Fibroblast of the conjunctiva (primary cell): ENCODE measurements around the gene OR5H1.
"Not testable (repeated sequence)": the region's sequence is repeated elsewhere in the genome, so short reads cannot be mapped to it uniquely, and the experiment has no call there.

ENCODE experiments used
- DNase-seq: peaks from one replicate; pipeline ENCODE4 v3.0.0-alpha.2; 2010; ENCODE audit warnings: low read depth

The OR5H1 gene

GRCh38 chr3:98130421-98130820 lies at the start of gene OR5H1:
Gene OR5H1, plus strand, starts transcription at chr3:98130721. Its CDS starts 1,977 bp downstream, at chr3:98132698.
- DNase-seq: no peak

GRCh38 chr3:98086873-98087272 lies 43.6 kb upstream of the OR5H1 start, which contains the start of gene OR5AC2:
Gene OR5AC2, plus strand, starts transcription at chr3:98087173. Its CDS starts 0 bp downstream, at chr3:98087173.
- DNase-seq: no peak

GRCh38 chr3:98095882-98096281 lies 34.6 kb upstream of the OR5H1 start:
- DNase-seq: no peak

- no peak for DNase-seq
These were observed 30.7 kb upstream of the OR5H1 start for GRCh38 chr3:98099848-98100247.

GRCh38 chr3:98108162-98108561 lies 22.4 kb upstream of the OR5H1 start:
- no peak for DNase-seq

- DNase-seq: no peak
These were observed 20.5 kb upstream of the OR5H1 start for GRCh38 chr3:98109807-98110549.

- no peak for DNase-seq
These were observed 20.0 kb upstream of the OR5H1 start for GRCh38 chr3:98110550-98110908.

- no peak for DNase-seq
These were observed 16.3 kb upstream of the OR5H1 start for GRCh38 chr3:98114264-98114663.

- no peak for DNase-seq
These were observed 14.8 kb upstream of the OR5H1 start for GRCh38 chr3:98115717-98116116.

GRCh38 chr3:98136631-98137030 lies 6.1 kb downstream of the OR5H1 start:
- DNase-seq: no peak

GRCh38 chr3:98137826-98138557 lies 7.5 kb downstream of the OR5H1 start:
- not testable (repeated sequence) for DNase-seq

GRCh38 chr3:98140531-98140930 lies 10.0 kb downstream of the OR5H1 start:
- DNase-seq: no peak

- DNase-seq: no peak
These were observed 16.7 kb downstream of the OR5H1 start, which contains the start of gene OR5H14 for GRCh38 chr3:98147179-98147578. Gene OR5H14, plus strand, starts transcription at chr3:98147479. Its CDS starts 1,907 bp downstream, at chr3:98149386.

- DNase-seq: no peak
These were observed 18.2 kb downstream of the OR5H1 start for GRCh38 chr3:98148751-98149150.

- not testable (repeated sequence) for DNase-seq
These were observed 18.9 kb downstream of the OR5H1 start for GRCh38 chr3:98149456-98149855.

- no peak for DNase-seq
These were observed 20.7 kb downstream of the OR5H1 start for GRCh38 chr3:98151241-98151640.

- no peak for DNase-seq
These were observed 35.9 kb downstream of the OR5H1 start, which contains the start of gene OR5H15 for GRCh38 chr3:98166396-98166795. Gene OR5H15, plus strand, starts transcription at chr3:98166696. Its CDS starts 2,004 bp downstream, at chr3:98168700.

- DNase-seq: no peak
These were observed 40.5 kb downstream of the OR5H1 start for GRCh38 chr3:98171071-98171470.

GRCh38 chr3:98172621-98173020 lies 42.1 kb downstream of the OR5H1 start:
- no peak for DNase-seq

GRCh38 chr3:98180319-98180890 lies 49.9 kb downstream of the OR5H1 start:
- DNase-seq: no peak

GRCh38 chr3:98182196-98182595 lies 51.7 kb downstream of the OR5H1 start:
- no peak for DNase-seq

GRCh38 chr3:98185180-98185579 lies 54.7 kb downstream of the OR5H1 start:
- no peak for DNase-seq
